ENCODE results near the gene NPAS3.

NPAS3 gene

GRCh38 chr14:32932302-32932913 is 6.3 kb upstream of the NPAS3 start:
- H3K79me2 ChIP-seq (ENCODE audit: low read length): no peaks in the 10 kb centered on the region
- H3K4me3 ChIP-seq (ENCODE audit: low read length): no peak overlapping the region
- no peak overlapping the region for H3K4me2 ChIP-seq (ENCODE audit: low read length)
- no peak overlapping the region for H3K9ac ChIP-seq (ENCODE audit: low read length)
- H3K27me3 ChIP-seq (ENCODE audit: low read depth, low read length): no peaks in the 10 kb centered on the region
- no peaks in the 10 kb centered on the region for H4K20me1 ChIP-seq (ENCODE audit: insufficient read depth, low read length)
- H3K9me3 ChIP-seq (ENCODE audit: insufficient read depth, low read length): no peaks in the 10 kb centered on the region
- no peak overlapping the region for H3K27ac ChIP-seq (ENCODE audit: low read length)
- H3K36me3 ChIP-seq (replicated peaks; ENCODE audit: low read depth, low read length): no peaks in the 10 kb centered on the region
- H2AFZ ChIP-seq (ENCODE audit: low read depth, low read length): no peak overlapping the region
- TF ChIP-seq EZH2phosphoT487 (IDR thresholded peaks at IDR 0.05; ENCODE audit: low read depth) (no peak), CTCF (IDR thresholded peaks at IDR 0.05; ENCODE audit: low read depth, low read length) (no peak)
- H3K4me1 ChIP-seq (ENCODE audit: low read length): peaks cover 7% of the 10 kb centered on the region

- H3K36me3 ChIP-seq (replicated peaks; ENCODE audit: low read depth, low read length): no peaks in the 10 kb centered on the region
- H3K27ac ChIP-seq (ENCODE audit: low read length): no peak overlapping the region
- TF ChIP-seq EZH2phosphoT487 (IDR thresholded peaks at IDR 0.05; ENCODE audit: low read depth) (no peak), CTCF (IDR thresholded peaks at IDR 0.05; ENCODE audit: low read depth, low read length) (no peak)
- H3K79me2 ChIP-seq (ENCODE audit: low read length): no peaks in the 10 kb centered on the region
- H3K9me3 ChIP-seq (ENCODE audit: insufficient read depth, low read length): no peaks in the 10 kb centered on the region
- no peak overlapping the region for H3K4me2 ChIP-seq (ENCODE audit: low read length)
- no peaks in the 10 kb centered on the region for H4K20me1 ChIP-seq (ENCODE audit: insufficient read depth, low read length)
- H3K4me1 ChIP-seq (ENCODE audit: low read length): peaks cover 9% of the 10 kb centered on the region
- no peak overlapping the region for H3K9ac ChIP-seq (ENCODE audit: low read length)
- no peak overlapping the region for H3K4me3 ChIP-seq (ENCODE audit: low read length)
- H2AFZ ChIP-seq (ENCODE audit: low read depth, low read length): no peak overlapping the region
- no peaks in the 10 kb centered on the region for H3K27me3 ChIP-seq (ENCODE audit: low read depth, low read length)
Measured at GRCh38 chr14:32932914-32933628, 5.6 kb upstream of the NPAS3 start.

GRCh38 chr14:32933629-32934072 is 5.0 kb upstream of the NPAS3 start:
- no peak overlapping the region for H3K9ac ChIP-seq (ENCODE audit: low read length)
- peaks cover 9% of the 10 kb centered on the region for H3K4me1 ChIP-seq (ENCODE audit: low read length)
- H3K27me3 ChIP-seq (ENCODE audit: low read depth, low read length): no peaks in the 10 kb centered on the region
- no peaks in the 10 kb centered on the region for H4K20me1 ChIP-seq (ENCODE audit: insufficient read depth, low read length)
- H3K27ac ChIP-seq (ENCODE audit: low read length): no peak overlapping the region
- no peak overlapping the region for H3K4me2 ChIP-seq (ENCODE audit: low read length)
- no peak overlapping the region for H2AFZ ChIP-seq (ENCODE audit: low read depth, low read length)
- H3K36me3 ChIP-seq (replicated peaks; ENCODE audit: low read depth, low read length): no peaks in the 10 kb centered on the region
- H3K79me2 ChIP-seq (ENCODE audit: low read length): no peaks in the 10 kb centered on the region
- TF ChIP-seq EZH2phosphoT487 (IDR thresholded peaks at IDR 0.05; ENCODE audit: low read depth) (no peak), CTCF (IDR thresholded peaks at IDR 0.05; ENCODE audit: low read depth, low read length) (no peak)
- no peaks in the 10 kb centered on the region for H3K9me3 ChIP-seq (ENCODE audit: insufficient read depth, low read length)
- no peak overlapping the region for H3K4me3 ChIP-seq (ENCODE audit: low read length)

- Histone ChIP-seq H3K4me2 (ENCODE audit: low read length) (no peak overlapping the region), H4K20me1 (ENCODE audit: insufficient read depth, low read length) (no peaks in the 10 kb centered on the region), H2AFZ (ENCODE audit: low read depth, low read length) (no peak overlapping the region), H3K79me2 (ENCODE audit: low read length) (no peaks in the 10 kb centered on the region), H3K27ac (ENCODE audit: low read length) (no peak overlapping the region), H3K4me3 (ENCODE audit: low read length) (no peak overlapping the region), H3K36me3 (replicated peaks; ENCODE audit: low read depth, low read length) (no peaks in the 10 kb centered on the region), H3K27me3 (ENCODE audit: low read depth, low read length) (no peaks in the 10 kb centered on the region), H3K4me1 (ENCODE audit: low read length) (peaks cover 9% of the 10 kb centered on the region), H3K9ac (ENCODE audit: low read length) (no peak overlapping the region), H3K9me3 (ENCODE audit: insufficient read depth, low read length) (no peaks in the 10 kb centered on the region)
- TF ChIP-seq CTCF (IDR thresholded peaks at IDR 0.05; ENCODE audit: low read depth, low read length) (no peak), EZH2phosphoT487 (IDR thresholded peaks at IDR 0.05; ENCODE audit: low read depth) (no peak)
Measured at GRCh38 chr14:32934073-32934880, 4.4 kb upstream of the NPAS3 start.

Data from OCI-LY3 (cell line).